ENCODE measurements around the gene UTP11.

The UTP11 gene

DNA sequence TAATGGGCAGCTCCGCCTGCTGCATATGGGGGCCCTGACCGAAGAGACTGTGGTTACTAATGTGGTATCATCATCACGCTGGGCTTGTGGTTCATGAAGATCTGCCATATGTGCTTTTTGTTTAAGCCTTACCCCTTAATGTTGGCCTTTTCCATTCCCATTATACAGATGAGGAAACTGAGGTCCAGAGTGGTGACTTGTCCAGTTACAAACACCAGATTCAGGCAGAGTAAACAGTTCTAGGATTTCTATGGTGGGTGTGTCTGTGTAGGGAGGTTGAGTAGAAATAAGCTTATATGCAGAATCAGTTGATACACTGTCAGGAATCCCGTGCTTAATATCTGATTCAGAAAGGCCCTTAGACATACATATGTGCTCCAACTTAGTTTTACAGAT lies 691 bp downstream of the UTP11 start:
- FAIRE-seq (no peak), DNase-seq (ENCODE audit: insufficient read length, low spot score) (no peak)
- TF ChIP-seq POU2F2 (IDR thresholded peaks at IDR 0.05; ENCODE audit: low read depth, low read length) (no peak), POLR2A (IDR thresholded peaks at IDR 0.05; ENCODE audit: low read depth, low read length) (no peak), TAF1 (IDR thresholded peaks at IDR 0.05; ENCODE audit: low read depth, low read length) (no peak), POLR2AphosphoS5 (IDR thresholded peaks at IDR 0.05; ENCODE audit: low read depth, low read length) (no peak), SPI1 (IDR thresholded peaks at IDR 0.05; ENCODE audit: low read depth, low read length) (no peak), PAX5 (IDR thresholded peaks at IDR 0.05; ENCODE audit: insufficient read depth, low read length, severe bottlenecking) (no peak)

DNA sequence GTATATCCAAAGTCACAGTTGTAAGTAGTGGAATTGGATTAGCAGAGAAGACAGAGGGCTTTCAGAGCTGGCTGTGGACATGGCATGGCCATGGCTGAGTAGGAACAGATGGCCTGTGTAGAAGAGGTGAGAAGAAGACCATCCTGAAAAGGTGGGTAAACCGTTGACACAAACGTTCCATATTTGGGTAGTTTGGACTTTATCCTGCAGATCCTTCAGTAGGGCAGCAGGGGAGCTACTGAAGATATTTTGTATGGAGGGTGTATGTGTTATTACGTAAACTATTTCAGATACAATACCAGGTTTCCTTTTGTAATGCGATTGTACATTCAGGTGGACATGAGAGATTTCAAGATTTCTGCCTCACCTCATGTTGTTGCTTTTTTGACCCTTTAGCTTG lies 1.6 kb downstream of the UTP11 start:
- DNase-seq (ENCODE audit: insufficient read length, low spot score) (no peak), FAIRE-seq (no peak)
- TF ChIP-seq POLR2AphosphoS5 (IDR thresholded peaks at IDR 0.05; ENCODE audit: low read depth, low read length) (no peak), TAF1 (IDR thresholded peaks at IDR 0.05; ENCODE audit: low read depth, low read length) (no peak), PAX5 (IDR thresholded peaks at IDR 0.05; ENCODE audit: insufficient read depth, low read length, severe bottlenecking) (no peak), POU2F2 (IDR thresholded peaks at IDR 0.05; ENCODE audit: low read depth, low read length) (no peak), SPI1 (IDR thresholded peaks at IDR 0.05; ENCODE audit: low read depth, low read length) (no peak), POLR2A (IDR thresholded peaks at IDR 0.05; ENCODE audit: low read depth, low read length) (no peak)

DNA sequence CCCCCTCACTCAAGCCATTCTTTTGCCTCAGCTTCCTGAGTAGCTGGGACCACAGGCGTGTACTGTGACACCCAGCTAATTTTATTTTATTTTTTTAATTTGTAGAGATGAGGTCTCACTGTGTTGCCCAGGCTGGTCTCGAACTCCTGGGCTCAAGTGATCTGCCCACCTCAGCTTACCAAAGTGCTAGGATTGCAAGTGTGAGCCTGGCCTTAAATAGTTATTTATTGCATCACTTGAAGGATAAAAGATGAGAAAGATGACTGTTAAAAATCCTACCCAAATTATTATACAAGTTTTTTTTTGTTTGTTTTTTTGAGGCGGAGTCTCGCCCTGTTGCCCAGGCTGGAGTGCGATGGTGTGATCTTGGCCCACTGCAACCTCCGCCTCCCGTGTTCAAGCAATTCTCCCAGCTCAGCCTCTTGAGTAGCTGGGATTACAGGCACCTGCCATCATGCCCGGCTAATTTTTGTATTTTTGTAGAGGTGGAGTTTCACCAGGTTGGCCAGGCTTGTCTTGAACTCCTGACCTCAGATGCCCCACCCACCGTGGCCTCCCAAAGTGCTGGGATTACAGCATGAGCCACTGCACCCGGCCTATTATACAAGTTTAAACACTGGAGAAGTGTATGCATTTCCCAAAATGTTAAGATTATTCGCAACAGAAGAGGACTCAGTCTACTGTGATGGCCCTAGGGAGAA lies 2.3 kb downstream of the UTP11 start:
- no peak for DNase-seq (ENCODE audit: insufficient read length, low spot score)
- FAIRE-seq: no peak
- TF ChIP-seq POLR2AphosphoS5 (IDR thresholded peaks at IDR 0.05; ENCODE audit: low read depth, low read length) (no peak), POLR2A (IDR thresholded peaks at IDR 0.05; ENCODE audit: low read depth, low read length) (no peak), TAF1 (IDR thresholded peaks at IDR 0.05; ENCODE audit: low read depth, low read length) (no peak), PAX5 (IDR thresholded peaks at IDR 0.05; ENCODE audit: insufficient read depth, low read length, severe bottlenecking) (no peak), SPI1 (IDR thresholded peaks at IDR 0.05; ENCODE audit: low read depth, low read length) (no peak)

DNA sequence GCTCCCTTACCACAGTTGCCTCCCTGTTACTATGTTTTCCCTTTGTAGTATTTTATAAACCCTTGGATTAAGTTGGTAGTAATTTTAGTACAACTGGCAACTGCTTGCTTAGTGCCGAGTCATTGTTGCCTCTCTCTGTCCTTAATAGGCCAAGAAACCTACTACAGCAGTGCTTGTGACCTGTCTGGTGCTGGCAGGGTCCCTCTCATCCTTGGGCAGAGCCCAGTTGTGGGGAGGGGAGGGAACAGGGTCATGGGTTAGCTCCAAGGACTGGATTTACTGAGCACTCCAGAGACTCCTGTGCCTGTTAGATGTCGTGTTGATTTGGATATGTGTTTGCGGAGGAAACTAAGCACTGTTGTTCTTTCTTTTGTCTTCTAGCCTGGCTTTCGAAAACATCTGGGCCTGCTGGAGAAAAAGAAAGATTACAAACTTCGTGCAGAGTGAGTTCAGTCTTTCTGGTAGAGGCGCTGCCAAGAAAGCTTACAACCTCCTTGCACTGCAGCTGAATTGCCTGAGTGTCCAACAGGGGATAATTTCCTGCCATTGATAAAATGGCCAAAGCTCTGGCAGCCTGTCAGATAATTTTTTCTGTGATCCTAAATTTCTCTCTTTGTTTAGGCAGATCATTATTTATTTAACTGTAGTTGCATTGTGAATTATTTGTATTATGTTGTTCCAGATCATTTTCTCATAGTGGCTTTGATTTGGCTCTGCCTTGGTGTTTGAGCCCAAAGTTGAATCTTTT lies 3.6 kb downstream of the UTP11 start:
- DNase-seq (ENCODE audit: insufficient read length, low spot score) (no peak), FAIRE-seq (no peak)
- TF ChIP-seq TAF1 (IDR thresholded peaks at IDR 0.05; ENCODE audit: low read depth, low read length): no peak
- TF ChIP-seq POLR2AphosphoS5 (IDR thresholded peaks at IDR 0.05; ENCODE audit: low read depth, low read length): no peak
- no peak for TF ChIP-seq SPI1 (IDR thresholded peaks at IDR 0.05; ENCODE audit: low read depth, low read length)
- TF ChIP-seq PAX5 (IDR thresholded peaks at IDR 0.05; ENCODE audit: insufficient read depth, low read length, severe bottlenecking): no peak
- TF ChIP-seq POU2F2 (IDR thresholded peaks at IDR 0.05; ENCODE audit: low read depth, low read length): no peak
- TF ChIP-seq POLR2A (IDR thresholded peaks at IDR 0.05; ENCODE audit: low read depth, low read length): no peak

DNA sequence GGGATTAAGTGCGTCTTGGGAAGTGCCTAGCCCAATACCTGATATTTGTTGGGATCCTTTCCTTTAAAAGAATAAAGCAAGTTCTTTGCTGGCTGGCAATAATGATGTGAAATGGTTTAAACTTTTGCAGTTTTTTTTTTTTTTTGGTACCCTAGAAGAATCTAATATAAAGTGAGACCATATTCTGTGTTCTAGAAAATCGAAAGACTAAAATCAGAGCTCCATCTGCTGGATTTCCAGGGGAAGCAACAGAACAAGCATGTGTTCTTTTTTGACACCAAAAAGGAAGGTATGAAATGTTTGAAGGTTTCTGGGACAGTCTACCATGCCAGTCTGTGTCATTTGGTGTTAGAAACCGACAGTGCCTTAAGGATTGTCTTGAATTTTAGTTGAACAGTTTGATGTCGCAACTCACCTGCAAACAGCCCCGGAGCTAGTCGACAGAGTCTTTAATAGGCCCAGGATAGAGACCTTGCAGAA lies 6.4 kb downstream of the UTP11 start:
- DNase-seq (ENCODE audit: insufficient read length, low spot score) (no peak), FAIRE-seq (no peak)
- TF ChIP-seq TAF1 (IDR thresholded peaks at IDR 0.05; ENCODE audit: low read depth, low read length) (no peak), SPI1 (IDR thresholded peaks at IDR 0.05; ENCODE audit: low read depth, low read length) (no peak), POLR2AphosphoS5 (IDR thresholded peaks at IDR 0.05; ENCODE audit: low read depth, low read length) (no peak), POU2F2 (IDR thresholded peaks at IDR 0.05; ENCODE audit: low read depth, low read length) (no peak), POLR2A (IDR thresholded peaks at IDR 0.05; ENCODE audit: low read depth, low read length) (no peak), PAX5 (IDR thresholded peaks at IDR 0.05; ENCODE audit: insufficient read depth, low read length, severe bottlenecking) (no peak)

DNA sequence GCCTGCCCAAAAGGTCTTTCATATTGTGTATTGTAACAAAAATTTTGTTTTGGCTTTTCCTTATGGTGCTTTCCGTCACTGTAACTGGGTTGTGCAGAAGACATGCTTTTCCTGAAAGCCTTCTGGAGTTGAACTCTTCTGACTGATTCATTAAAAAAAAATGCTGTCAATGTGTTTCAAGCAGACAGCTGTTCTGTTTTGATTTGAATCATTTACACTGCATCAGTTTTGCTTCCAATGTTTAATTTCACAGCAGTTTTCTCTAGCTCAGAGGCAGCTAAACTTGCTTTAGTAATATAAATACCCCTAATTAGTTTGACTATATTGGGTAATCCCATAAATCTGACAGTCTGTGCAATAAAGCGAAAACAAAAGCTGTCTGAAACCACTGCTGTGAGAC lies 7.9 kb downstream of the UTP11 start:
- no peak for FAIRE-seq
- no peak for TF ChIP-seq SPI1 (IDR thresholded peaks at IDR 0.05; ENCODE audit: low read depth, low read length)
- TF ChIP-seq TAF1 (IDR thresholded peaks at IDR 0.05; ENCODE audit: low read depth, low read length): no peak
- no peak for TF ChIP-seq POLR2AphosphoS5 (IDR thresholded peaks at IDR 0.05; ENCODE audit: low read depth, low read length)
- no peak for TF ChIP-seq POU2F2 (IDR thresholded peaks at IDR 0.05; ENCODE audit: low read depth, low read length)
- no peak for TF ChIP-seq PAX5 (IDR thresholded peaks at IDR 0.05; ENCODE audit: insufficient read depth, low read length, severe bottlenecking)
- TF ChIP-seq POLR2A (IDR thresholded peaks at IDR 0.05; ENCODE audit: low read depth, low read length): no peak
- DNase-seq (ENCODE audit: insufficient read length, low spot score): no peak

DNA sequence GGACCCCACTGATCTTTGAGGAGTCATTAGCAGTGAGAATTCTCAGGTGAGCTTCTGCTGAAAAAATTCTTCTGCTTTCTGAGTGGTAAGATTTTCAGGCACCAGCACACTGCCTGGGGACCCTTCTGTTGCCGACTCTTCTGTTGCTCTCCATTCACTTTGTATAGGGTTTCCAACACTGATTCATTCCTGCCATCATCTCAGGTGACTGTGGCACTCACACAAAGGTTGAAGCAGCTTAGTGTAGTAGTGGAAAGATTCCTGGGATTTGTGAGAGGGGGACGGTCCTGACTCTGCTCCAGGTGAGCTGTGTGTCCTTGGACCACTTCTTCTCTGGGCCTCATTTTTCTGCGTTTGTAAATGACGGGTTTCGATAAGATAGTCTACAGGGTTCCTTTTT lies 9.4 kb downstream of the UTP11 start:
- FAIRE-seq: no peak
- TF ChIP-seq POLR2A (IDR thresholded peaks at IDR 0.05; ENCODE audit: low read depth, low read length): no peak
- TF ChIP-seq POU2F2 (IDR thresholded peaks at IDR 0.05; ENCODE audit: low read depth, low read length): no peak
- no peak for TF ChIP-seq POLR2AphosphoS5 (IDR thresholded peaks at IDR 0.05; ENCODE audit: low read depth, low read length)
- no peak for TF ChIP-seq PAX5 (IDR thresholded peaks at IDR 0.05; ENCODE audit: insufficient read depth, low read length, severe bottlenecking)
- TF ChIP-seq SPI1 (IDR thresholded peaks at IDR 0.05; ENCODE audit: low read depth, low read length): no peak
- TF ChIP-seq TAF1 (IDR thresholded peaks at IDR 0.05; ENCODE audit: low read depth, low read length): no peak
- no peak for DNase-seq (ENCODE audit: insufficient read length, low spot score)

DNA sequence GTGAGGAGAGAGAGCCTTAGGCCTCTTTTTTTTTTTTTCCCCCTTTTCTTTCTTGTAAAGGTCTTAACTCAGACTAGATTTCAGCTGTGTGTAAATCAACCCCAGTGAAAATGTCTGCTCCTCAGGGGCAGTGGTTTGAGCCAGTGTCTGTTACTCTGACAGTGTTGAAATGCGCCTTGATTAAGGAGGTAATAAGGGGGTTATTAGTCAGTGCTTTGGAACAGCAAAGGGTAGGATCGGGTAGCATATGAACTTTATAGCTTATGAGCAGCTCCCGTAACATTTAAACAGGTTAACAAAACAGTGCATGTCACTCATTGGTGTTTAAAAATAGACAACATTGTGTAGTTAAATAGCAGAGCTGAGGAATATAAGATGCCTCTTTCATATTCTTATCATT lies 10.3 kb downstream of the UTP11 start:
- no peak for DNase-seq (ENCODE audit: insufficient read length, low spot score)
- no peak for FAIRE-seq
- TF ChIP-seq POU2F2 (IDR thresholded peaks at IDR 0.05; ENCODE audit: low read depth, low read length) (no peak), TAF1 (IDR thresholded peaks at IDR 0.05; ENCODE audit: low read depth, low read length) (no peak), SPI1 (IDR thresholded peaks at IDR 0.05; ENCODE audit: low read depth, low read length) (no peak), POLR2AphosphoS5 (IDR thresholded peaks at IDR 0.05; ENCODE audit: low read depth, low read length) (no peak), POLR2A (IDR thresholded peaks at IDR 0.05; ENCODE audit: low read depth, low read length) (no peak), PAX5 (IDR thresholded peaks at IDR 0.05; ENCODE audit: insufficient read depth, low read length, severe bottlenecking) (no peak)

DNA sequence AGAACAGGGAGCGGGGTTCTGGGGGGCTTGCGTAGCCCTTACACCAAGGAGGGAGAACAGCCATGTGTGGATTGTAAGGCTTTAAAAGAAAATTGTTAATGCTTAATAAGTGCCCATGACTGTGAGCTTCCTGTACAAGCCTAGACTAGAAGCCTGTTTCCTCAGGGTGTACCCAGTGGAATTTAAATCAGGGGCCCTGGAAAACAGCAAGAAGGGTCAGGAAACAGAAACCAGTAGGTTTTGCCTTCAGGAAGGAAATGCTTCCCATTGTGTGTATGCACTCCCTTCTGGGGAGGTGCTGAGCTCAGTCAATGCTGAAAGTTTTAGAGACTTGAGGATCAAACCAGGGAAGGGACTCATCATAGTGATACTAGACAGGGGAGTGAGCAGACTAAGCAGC lies 12.7 kb downstream of the UTP11 start:
- FAIRE-seq (no peak), DNase-seq (ENCODE audit: insufficient read length, low spot score) (no peak)
- TF ChIP-seq SPI1 (IDR thresholded peaks at IDR 0.05; ENCODE audit: low read depth, low read length) (no peak), TAF1 (IDR thresholded peaks at IDR 0.05; ENCODE audit: low read depth, low read length) (no peak), POLR2A (IDR thresholded peaks at IDR 0.05; ENCODE audit: low read depth, low read length) (no peak), POU2F2 (IDR thresholded peaks at IDR 0.05; ENCODE audit: low read depth, low read length) (no peak), POLR2AphosphoS5 (IDR thresholded peaks at IDR 0.05; ENCODE audit: low read depth, low read length) (no peak), PAX5 (IDR thresholded peaks at IDR 0.05; ENCODE audit: insufficient read depth, low read length, severe bottlenecking) (no peak)
